ENCODE results near the gene UBE2G1. TPM values are rescaled to one million over a fixed set of nuclear protein-coding genes. Genes with fewer than 3 reads are reported as not detected.

The UBE2G1 gene
- total and polyA plus RNA-seq, 2 donors (not counting 1 experiment from before 2014, with no cell fraction given), result 27.1 to 76.0 TPM

DNA sequence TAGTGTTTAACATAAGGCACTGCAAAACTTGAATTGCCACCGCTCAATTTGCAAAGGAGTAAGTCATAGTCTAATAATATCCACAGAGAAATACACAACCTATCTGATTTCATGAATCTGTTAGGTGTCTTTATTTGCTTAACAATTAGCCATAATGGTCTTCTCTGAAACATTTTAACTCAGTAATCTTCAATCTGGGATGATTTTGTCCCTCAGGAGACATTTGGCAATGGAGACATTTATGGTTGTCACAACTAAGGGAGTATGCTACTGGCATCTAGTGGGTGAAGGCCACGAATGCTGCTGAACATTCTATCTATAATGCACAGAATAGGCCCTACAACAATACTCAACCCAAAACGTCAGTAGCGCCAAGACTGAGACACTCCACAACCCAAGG lies 4.3 kb downstream of the UBE2G1 start:
- Histone ChIP-seq H3K27ac (ENCODE audit: low read length in 2 of 2) (peak overlapping the region in 1 of 2 donors; percentile 16), H3K27me3 (replicated peaks in 1 of 4; ENCODE audit: control extremely low read depth in 1 of 4, control insufficient read depth in 3 of 4, insufficient read depth in 4 of 4, low read length in 3 of 4) (no peaks in the 10 kb centered on the region), H3K4me1 (ENCODE audit: control insufficient read depth in 2 of 2, insufficient read depth in 2 of 2, low read length in 2 of 2) (peaks cover 29 to 36% of the 10 kb centered on the region in 2 donors), H3K36me3 (replicated peaks in 1 of 2; ENCODE audit: control extremely low read depth in 1 of 2, control insufficient read depth in 1 of 2, extremely low read depth in 1 of 2, insufficient read depth in 2 of 2, low read length in 1 of 2) (peaks cover 0 to 2% of the 10 kb centered on the region in 2 experiments), H3K79me2 (ENCODE audit: control insufficient read depth, insufficient read depth, low read length) (peaks cover 85% of the 10 kb centered on the region), H2AFZ (ENCODE audit: insufficient read depth, low read depth, low read length, poor library complexity, severe bottlenecking) (no peak overlapping the region), H4K20me1 (ENCODE audit: control insufficient read depth, insufficient read depth, low read length, poor library complexity, severe bottlenecking) (peaks cover 80% of the 10 kb centered on the region), H3K9me3 (ENCODE audit: control extremely low read depth in 1 of 3, control insufficient read depth in 2 of 3, insufficient read depth in 1 of 3, low read length in 2 of 3) (no peaks in the 10 kb centered on the region), H3K9ac (ENCODE audit: low read length) (no peak overlapping the region), H3K4me2 (replicated peaks; ENCODE audit: low read depth, low read length, poor library complexity, severe bottlenecking) (no peak overlapping the region), H3K4me3 (ENCODE audit: control extremely low read depth in 1 of 5, extremely low read depth in 1 of 5, insufficient read depth in 1 of 5, low read depth in 2 of 5, low read length in 4 of 5) (no peak overlapping the region)
- CTCF ChIA-PET, result no interaction called here
- ATAC-seq (ENCODE audit: low read depth) (no peak), DNase-seq (no peak)
- peaks cover 58% of the 10 kb centered on the region for H3K4me1 Mint-ChIP-seq
- POLR2A ChIA-PET, result interaction anchor here (0.5 kb wide), 1 partner anchor 13 kb away, joined by 4 read pairs; no protein-coding TSS in a partner anchor
- TF ChIP-seq, protein P1, sequence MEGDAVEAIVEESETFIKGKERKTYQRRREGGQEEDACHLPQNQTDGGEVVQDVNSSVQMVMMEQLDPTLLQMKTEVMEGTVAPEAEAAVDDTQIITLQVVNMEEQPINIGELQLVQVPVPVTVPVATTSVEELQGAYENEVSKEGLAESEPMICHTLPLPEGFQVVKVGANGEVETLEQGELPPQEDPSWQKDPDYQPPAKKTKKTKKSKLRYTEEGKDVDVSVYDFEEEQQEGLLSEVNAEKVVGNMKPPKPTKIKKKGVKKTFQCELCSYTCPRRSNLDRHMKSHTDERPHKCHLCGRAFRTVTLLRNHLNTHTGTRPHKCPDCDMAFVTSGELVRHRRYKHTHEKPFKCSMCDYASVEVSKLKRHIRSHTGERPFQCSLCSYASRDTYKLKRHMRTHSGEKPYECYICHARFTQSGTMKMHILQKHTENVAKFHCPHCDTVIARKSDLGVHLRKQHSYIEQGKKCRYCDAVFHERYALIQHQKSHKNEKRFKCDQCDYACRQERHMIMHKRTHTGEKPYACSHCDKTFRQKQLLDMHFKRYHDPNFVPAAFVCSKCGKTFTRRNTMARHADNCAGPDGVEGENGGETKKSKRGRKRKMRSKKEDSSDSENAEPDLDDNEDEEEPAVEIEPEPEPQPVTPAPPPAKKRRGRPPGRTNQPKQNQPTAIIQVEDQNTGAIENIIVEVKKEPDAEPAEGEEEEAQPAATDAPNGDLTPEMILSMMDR (IDR thresholded peaks at IDR 0.05), result no peak
- no peak for TF ChIP-seq EZH2 (IDR thresholded peaks at IDR 0.05; ENCODE audit: borderline replicate concordance, insufficient read depth, low read depth, low read length, poor library complexity, severe bottlenecking)
- H3K4me3 Mint-ChIP-seq, result peak overlapping the region; percentile 5
- intact Hi-C loops (cut with micrococcal nuclease), result no loop called here
- H3K27me3 Mint-ChIP-seq, result no peaks in the 10 kb centered on the region
- WGBS (ENCODE audit: insufficient coverage), result 63% methylated on average over 3 of the region's 4 CpGs
- H3K27ac Mint-ChIP-seq, result peak overlapping the region; percentile 65
- H3K9me3 Mint-ChIP-seq (ENCODE audit: insufficient read depth), result no peaks in the 10 kb centered on the region

DNA sequence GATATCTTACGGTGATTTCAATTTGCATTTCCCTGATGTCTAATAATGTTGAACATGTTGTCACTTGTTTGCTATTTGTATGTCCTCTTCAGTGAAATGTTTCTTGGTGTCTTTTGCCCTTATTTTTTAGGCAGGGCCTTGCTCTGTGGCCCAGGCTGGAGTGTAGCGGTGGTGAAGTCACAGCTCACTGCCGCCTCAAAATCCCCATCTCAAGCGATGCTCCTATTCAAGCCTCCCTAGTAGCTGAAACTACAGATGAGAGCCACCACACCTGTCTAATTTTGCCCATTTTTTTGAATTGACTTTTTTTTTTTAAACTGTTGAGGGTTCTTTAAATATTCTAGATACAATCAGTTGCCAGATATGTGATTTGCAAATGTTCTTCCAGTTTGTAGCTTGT lies 8.3 kb downstream of the UBE2G1 start:
- Histone ChIP-seq H3K27ac (ENCODE audit: low read length in 2 of 2) (no peak overlapping the region), H3K27me3 (replicated peaks in 1 of 4; ENCODE audit: control extremely low read depth in 1 of 4, control insufficient read depth in 3 of 4, insufficient read depth in 4 of 4, low read length in 3 of 4) (no peaks in the 10 kb centered on the region), H3K4me3 (ENCODE audit: control extremely low read depth in 1 of 5, extremely low read depth in 1 of 5, insufficient read depth in 1 of 5, low read depth in 2 of 5, low read length in 4 of 5) (no peak overlapping the region), H4K20me1 (ENCODE audit: control insufficient read depth, insufficient read depth, low read length, poor library complexity, severe bottlenecking) (peaks cover 85% of the 10 kb centered on the region), H3K9me3 (ENCODE audit: control extremely low read depth in 1 of 3, control insufficient read depth in 2 of 3, insufficient read depth in 1 of 3, low read length in 2 of 3) (no peaks in the 10 kb centered on the region), H3K9ac (ENCODE audit: low read length) (no peak overlapping the region), H2AFZ (ENCODE audit: insufficient read depth, low read depth, low read length, poor library complexity, severe bottlenecking) (no peak overlapping the region), H3K4me1 (ENCODE audit: control insufficient read depth in 2 of 2, insufficient read depth in 2 of 2, low read length in 2 of 2) (peaks cover 30 to 41% of the 10 kb centered on the region in 2 donors), H3K79me2 (ENCODE audit: control insufficient read depth, insufficient read depth, low read length) (peaks cover 99% of the 10 kb centered on the region), H3K36me3 (replicated peaks in 1 of 2; ENCODE audit: control extremely low read depth in 1 of 2, control insufficient read depth in 1 of 2, extremely low read depth in 1 of 2, insufficient read depth in 2 of 2, low read length in 1 of 2) (peaks cover 0 to 2% of the 10 kb centered on the region in 2 experiments), H3K4me2 (replicated peaks; ENCODE audit: low read depth, low read length, poor library complexity, severe bottlenecking) (no peak overlapping the region)
- H3K9me3 Mint-ChIP-seq (ENCODE audit: insufficient read depth), result no peaks in the 10 kb centered on the region
- no peak for ATAC-seq (ENCODE audit: low read depth)
- H3K27me3 Mint-ChIP-seq, result no peaks in the 10 kb centered on the region
- ChIA-PET CTCF (interaction anchor here (0.5 to 1.6 kb wide), 3 partner anchors 52 to 142 kb away, joined by 3 to 4 read pairs (median 3); no protein-coding TSS in a partner anchor), POLR2A (interaction anchor here (0.6 to 0.8 kb wide), 2 partner anchors 11 to 14 kb away, joined by 3 to 7 read pairs; no protein-coding TSS in a partner anchor)
- H3K4me1 Mint-ChIP-seq, result peaks cover 60% of the 10 kb centered on the region
- intact Hi-C loops (cut with micrococcal nuclease), result loop anchor here (5.0 kb wide), 1 partner anchor 36 kb away; no protein-coding TSS in a partner anchor
- 54% methylated on average over 3 of the region's 4 CpGs for WGBS (ENCODE audit: insufficient coverage)
- no peak for TF ChIP-seq EZH2 (IDR thresholded peaks at IDR 0.05; ENCODE audit: borderline replicate concordance, insufficient read depth, low read depth, low read length, poor library complexity, severe bottlenecking)
- TF ChIP-seq, protein P1 (IDR thresholded peaks at IDR 0.05), result no peak
- H3K27ac Mint-ChIP-seq, result no peak overlapping the region
- peak; percentile 39 for DNase-seq
- H3K4me3 Mint-ChIP-seq, result peak overlapping the region; percentile 37
